ELF-1 (cell line): ENCODE results near the gene EPHA4.

ENCODE experiments used
- DNase-seq: peaks from one replicate; pipeline ENCODE4 v3.0.0-alpha.2; 2016; ENCODE audit warnings: low read depth, low spot score

The EPHA4 gene

GRCh38 chr2:221572219-221572820 is at the start of gene EPHA4:
EPHA4 (minus strand) TSS chr2:221572304; CDS start chr2:221572248, 56 bp downstream.
- peak; percentile 92 for DNase-seq

GRCh38 chr2:221618007-221618406 is 45.9 kb upstream of the EPHA4 start:
- no peak for DNase-seq

- DNase-seq = no peak
These were observed 44.5 kb upstream of the EPHA4 start for GRCh38 chr2:221616561-221616960.

- DNase-seq = no peak
These were observed 42.2 kb upstream of the EPHA4 start for GRCh38 chr2:221614274-221614673.

- DNase-seq = no peak
These were observed 40.7 kb upstream of the EPHA4 start for GRCh38 chr2:221612800-221613199.

- DNase-seq = no peak
These were observed 40.1 kb upstream of the EPHA4 start for GRCh38 chr2:221612161-221612560.

GRCh38 chr2:221610675-221611074 is 38.6 kb upstream of the EPHA4 start:
- DNase-seq = no peak

GRCh38 chr2:221610255-221610654 is 38.2 kb upstream of the EPHA4 start:
- no peak for DNase-seq

GRCh38 chr2:221608442-221608841 is 36.3 kb upstream of the EPHA4 start:
- no peak for DNase-seq

GRCh38 chr2:221606424-221606823 is 34.3 kb upstream of the EPHA4 start:
- no peak for DNase-seq

GRCh38 chr2:221605751-221606240 is 33.7 kb upstream of the EPHA4 start:
- DNase-seq = no peak

GRCh38 chr2:221602938-221603337 is 30.8 kb upstream of the EPHA4 start:
- DNase-seq = no peak

- no peak for DNase-seq
These were observed 29.3 kb upstream of the EPHA4 start for GRCh38 chr2:221601376-221601775.

GRCh38 chr2:221600388-221600787 is 28.3 kb upstream of the EPHA4 start:
- no peak for DNase-seq

GRCh38 chr2:221596192-221596591 is 24.1 kb upstream of the EPHA4 start:
- no peak for DNase-seq

- no peak for DNase-seq
These were observed 18.8 kb upstream of the EPHA4 start for GRCh38 chr2:221590861-221591365.

GRCh38 chr2:221589696-221590095 is 17.6 kb upstream of the EPHA4 start:
- no peak for DNase-seq

- DNase-seq = no peak
These were observed 16.3 kb upstream of the EPHA4 start for GRCh38 chr2:221588306-221588985.

- DNase-seq = no peak
These were observed 9.9 kb upstream of the EPHA4 start for GRCh38 chr2:221581986-221582385.

GRCh38 chr2:221574231-221574570 is 2.1 kb upstream of the EPHA4 start:
- DNase-seq = no peak

GRCh38 chr2:221573430-221574230 is 1.5 kb upstream of the EPHA4 start:
- DNase-seq = peak; percentile 97

- peak; percentile 65 for DNase-seq
These were observed 821 bp upstream of the EPHA4 start for GRCh38 chr2:221572821-221573429.
